ENCODE data around the gene CHAF1A.

The CHAF1A gene

DNA sequence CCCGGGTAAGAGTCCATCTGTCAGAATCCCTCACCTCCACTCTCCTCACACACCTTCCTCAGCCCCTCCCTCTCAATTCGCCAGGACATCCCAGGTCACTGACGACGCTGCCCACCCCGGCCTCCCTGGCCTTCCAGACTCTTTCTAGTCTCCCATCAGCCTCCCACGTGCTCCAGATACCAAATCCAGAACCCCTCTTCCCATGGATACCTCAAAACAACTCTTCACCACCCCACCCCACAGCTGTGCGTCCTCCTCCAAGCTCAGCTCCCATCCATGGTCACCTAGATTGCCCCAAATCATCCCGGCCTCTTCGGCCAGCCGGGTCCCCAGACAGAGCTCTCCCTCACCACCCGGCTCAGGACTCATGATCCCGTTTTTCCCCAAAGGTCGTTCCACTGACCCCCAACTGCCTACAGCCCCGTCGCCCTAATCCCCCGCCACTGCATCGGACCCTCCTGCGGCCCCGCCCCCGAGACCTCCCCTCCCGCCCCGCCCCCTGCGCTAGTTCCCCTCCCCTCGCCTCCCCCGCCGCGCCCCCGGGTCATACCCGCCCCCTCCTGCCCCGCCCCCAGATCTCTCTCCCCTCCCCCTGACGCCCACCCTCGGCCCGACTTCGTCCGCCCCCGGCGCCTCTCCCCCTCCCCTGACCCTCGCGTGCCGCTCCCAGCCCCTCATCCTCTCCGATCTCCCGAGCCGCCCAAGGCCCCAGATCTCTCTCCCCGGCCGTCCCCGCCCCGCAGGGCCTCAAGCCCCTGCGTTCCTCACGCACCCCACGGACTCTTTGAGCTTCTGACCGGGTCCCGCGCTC lies 54.6 kb downstream of the CHAF1A start:
- Histone ChIP-seq H3K9me2 (replicated peaks; ENCODE audit: insufficient read depth, low read length) (no peaks in the 10 kb centered on the region), H3K27ac (ENCODE audit: low read depth, low read length) (no peak overlapping the region), H3K9me3 (ENCODE audit: insufficient read depth, low read length) (no peaks in the 10 kb centered on the region), H3F3A (ENCODE audit: insufficient read depth) (no peaks in the 10 kb centered on the region), H3K27me3 (ENCODE audit: low read length) (no peaks in the 10 kb centered on the region), H3K36me3 (ENCODE audit: low read length) (no peaks in the 10 kb centered on the region), H3K4me2 (ENCODE audit: low read depth, low read length, poor library complexity, severe bottlenecking) (peak overlapping the region; percentile 77), H4K20me1 (ENCODE audit: low read depth, low read length) (no peaks in the 10 kb centered on the region), H3K4me3 (ENCODE audit: insufficient read depth, low read length, poor library complexity, severe bottlenecking) (peak overlapping the region; percentile 88), H3K9ac (ENCODE audit: low read length) (peak overlapping the region; percentile 53), H2AFZ (ENCODE audit: low read depth, low read length, severe bottlenecking) (no peak overlapping the region), H3K79me2 (ENCODE audit: insufficient read depth, low read length) (0 out of 2 replicates have a peak, but pooled peaks cover 7% of the 10 kb centered on the region)
- no peak for TF ChIP-seq EZH2phosphoT487 (conservative IDR thresholded peaks at IDR 0.05; ENCODE audit: low read length)
- TF ChIP-seq, protein P1, sequence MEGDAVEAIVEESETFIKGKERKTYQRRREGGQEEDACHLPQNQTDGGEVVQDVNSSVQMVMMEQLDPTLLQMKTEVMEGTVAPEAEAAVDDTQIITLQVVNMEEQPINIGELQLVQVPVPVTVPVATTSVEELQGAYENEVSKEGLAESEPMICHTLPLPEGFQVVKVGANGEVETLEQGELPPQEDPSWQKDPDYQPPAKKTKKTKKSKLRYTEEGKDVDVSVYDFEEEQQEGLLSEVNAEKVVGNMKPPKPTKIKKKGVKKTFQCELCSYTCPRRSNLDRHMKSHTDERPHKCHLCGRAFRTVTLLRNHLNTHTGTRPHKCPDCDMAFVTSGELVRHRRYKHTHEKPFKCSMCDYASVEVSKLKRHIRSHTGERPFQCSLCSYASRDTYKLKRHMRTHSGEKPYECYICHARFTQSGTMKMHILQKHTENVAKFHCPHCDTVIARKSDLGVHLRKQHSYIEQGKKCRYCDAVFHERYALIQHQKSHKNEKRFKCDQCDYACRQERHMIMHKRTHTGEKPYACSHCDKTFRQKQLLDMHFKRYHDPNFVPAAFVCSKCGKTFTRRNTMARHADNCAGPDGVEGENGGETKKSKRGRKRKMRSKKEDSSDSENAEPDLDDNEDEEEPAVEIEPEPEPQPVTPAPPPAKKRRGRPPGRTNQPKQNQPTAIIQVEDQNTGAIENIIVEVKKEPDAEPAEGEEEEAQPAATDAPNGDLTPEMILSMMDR (IDR thresholded peaks at IDR 0.05; ENCODE audit: insufficient read depth, low read length, poor library complexity, severe bottlenecking), result no peak

DNA sequence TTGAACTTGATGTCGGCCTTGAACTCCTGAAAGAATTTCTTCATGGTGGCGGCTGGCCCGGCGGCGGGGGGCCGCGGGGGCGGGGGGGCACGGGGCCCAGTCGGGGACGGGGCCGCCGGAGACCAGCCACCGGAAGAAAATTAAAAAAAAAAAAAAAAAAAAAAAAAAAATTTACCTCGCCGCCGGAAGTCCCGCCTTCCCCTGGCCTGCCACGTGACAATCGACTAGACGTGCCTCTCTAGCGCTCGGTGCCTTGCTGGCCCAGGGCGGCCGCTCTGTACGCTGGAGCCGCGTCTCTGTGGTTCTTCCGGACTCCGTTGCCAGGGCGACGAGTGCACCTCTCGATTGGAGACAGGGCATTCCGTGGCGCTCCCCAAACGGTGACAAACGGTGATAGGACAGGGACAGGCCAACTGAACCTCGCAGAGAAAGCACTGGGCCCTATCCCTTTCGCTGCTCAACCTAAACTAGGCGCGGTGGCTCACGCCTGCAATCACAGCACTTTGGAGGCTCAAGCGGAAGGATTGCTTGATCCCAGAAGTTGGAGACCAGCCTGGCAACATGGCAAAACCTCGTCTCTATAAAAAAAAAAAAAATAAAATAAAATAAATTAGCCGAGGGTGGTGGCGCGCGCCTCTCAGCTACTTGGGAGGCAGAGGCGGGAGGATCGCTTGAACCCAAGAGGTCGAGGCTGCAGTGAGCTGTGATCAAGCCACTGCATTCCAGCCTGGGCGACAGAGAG lies 55.4 kb downstream of the CHAF1A start, which contains the start of gene UBXN6:
TSS of gene UBXN6 (minus strand) at position 141 of the 742 bp plus-strand sequence. CDS start at position 44, 97 bp downstream.
- H3K79me2 ChIP-seq (ENCODE audit: insufficient read depth, low read length), result 0 out of 2 replicates have a peak, but pooled peaks cover 7% of the 10 kb centered on the region
- H3K9me2 ChIP-seq (replicated peaks; ENCODE audit: insufficient read depth, low read length), result no peaks in the 10 kb centered on the region
- H3K4me3 ChIP-seq (ENCODE audit: insufficient read depth, low read length, poor library complexity, severe bottlenecking), result peak within 1 kb of the TSS; percentile 88
- no peaks in the 10 kb centered on the region for H3K27me3 ChIP-seq (ENCODE audit: low read length)
- peak within 1 kb of the TSS; percentile 94 for H2AFZ ChIP-seq (ENCODE audit: low read depth, low read length, severe bottlenecking)
- no peak for TF ChIP-seq EZH2phosphoT487 (conservative IDR thresholded peaks at IDR 0.05; ENCODE audit: low read length)
- TF ChIP-seq, protein P1 (IDR thresholded peaks at IDR 0.05; ENCODE audit: insufficient read depth, low read length, poor library complexity, severe bottlenecking), result no peak
- H3K4me2 ChIP-seq (ENCODE audit: low read depth, low read length, poor library complexity, severe bottlenecking), result peak within 1 kb of the TSS; percentile 96
- no peaks in the 10 kb centered on the region for H3K9me3 ChIP-seq (ENCODE audit: insufficient read depth, low read length)
- H3K27ac ChIP-seq (ENCODE audit: low read depth, low read length), result no peak within 1 kb of the TSS
- H3K9ac ChIP-seq (ENCODE audit: low read length), result peak within 1 kb of the TSS; percentile 53
- H3K36me3 ChIP-seq (ENCODE audit: low read length), result no peaks in the 10 kb centered on the region
- no peaks in the 10 kb centered on the region for H4K20me1 ChIP-seq (ENCODE audit: low read depth, low read length)
- no peaks in the 10 kb centered on the region for H3F3A ChIP-seq (ENCODE audit: insufficient read depth)

DNA sequence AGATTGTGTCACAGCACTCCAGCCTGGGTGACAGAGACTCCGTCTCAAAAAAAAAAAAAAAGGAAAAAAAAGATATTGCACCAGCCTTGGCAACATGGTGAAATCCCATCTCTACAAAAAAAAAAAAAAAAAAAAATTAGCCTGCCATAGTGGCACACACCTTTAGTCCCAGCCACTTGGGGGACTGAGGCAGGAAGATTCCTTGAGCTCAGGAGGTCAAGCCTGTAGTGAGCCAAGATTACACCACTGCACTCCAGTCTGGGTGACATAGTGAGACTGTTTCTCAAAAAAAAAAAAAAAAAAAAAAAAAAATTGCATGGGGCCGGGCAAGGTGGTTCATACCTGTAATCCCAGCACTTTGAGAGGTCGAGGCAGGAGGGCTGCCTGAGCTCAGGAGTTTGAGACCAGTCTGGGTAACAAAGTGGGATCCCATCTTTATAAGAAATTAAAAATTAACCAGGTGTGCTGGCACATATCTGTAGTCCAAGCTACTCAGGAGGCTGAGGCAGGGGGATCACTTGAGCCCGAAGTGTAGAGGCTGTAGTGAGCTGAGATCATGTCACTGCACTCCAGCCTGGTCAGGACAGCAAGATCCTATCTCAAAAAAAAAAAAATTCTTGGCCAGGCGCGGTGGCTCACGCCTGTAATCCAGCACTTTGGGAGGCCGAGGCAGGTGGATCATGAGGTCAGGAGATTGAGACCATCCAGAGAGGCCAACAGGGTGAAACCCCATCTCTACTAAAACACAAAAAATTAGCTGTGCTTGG lies 62.6 kb downstream of the CHAF1A start:
- Histone ChIP-seq H3K79me2 (ENCODE audit: insufficient read depth, low read length) (no peaks in the 10 kb centered on the region), H3K9ac (ENCODE audit: low read length) (no peak overlapping the region), H4K20me1 (ENCODE audit: low read depth, low read length) (no peaks in the 10 kb centered on the region), H3K27me3 (ENCODE audit: low read length) (no peaks in the 10 kb centered on the region), H2AFZ (ENCODE audit: low read depth, low read length, severe bottlenecking) (no peak overlapping the region), H3K4me3 (ENCODE audit: insufficient read depth, low read length, poor library complexity, severe bottlenecking) (no peak overlapping the region), H3K9me2 (replicated peaks; ENCODE audit: insufficient read depth, low read length) (no peaks in the 10 kb centered on the region), H3K9me3 (ENCODE audit: insufficient read depth, low read length) (no peaks in the 10 kb centered on the region), H3K4me2 (ENCODE audit: low read depth, low read length, poor library complexity, severe bottlenecking) (no peak overlapping the region), H3F3A (ENCODE audit: insufficient read depth) (no peaks in the 10 kb centered on the region), H3K27ac (ENCODE audit: low read depth, low read length) (no peak overlapping the region), H3K36me3 (ENCODE audit: low read length) (no peaks in the 10 kb centered on the region)
- TF ChIP-seq EZH2phosphoT487 (conservative IDR thresholded peaks at IDR 0.05; ENCODE audit: low read length), result no peak
- TF ChIP-seq, protein P1 (IDR thresholded peaks at IDR 0.05; ENCODE audit: insufficient read depth, low read length, poor library complexity, severe bottlenecking), result no peak
